SK-N-SH (cell line): Measurements from ENCODE around the gene SCYGR6. TPM values are rescaled to one million over a fixed set of nuclear protein-coding genes. Genes with fewer than 3 reads are reported as not detected.
"Not testable (repeated sequence)": the region's sequence is repeated elsewhere in the genome, so short reads cannot be mapped to it uniquely, and the experiment has no call there.

Experiments used
- CTCF ChIA-PET: fragments of 300-600, 350-600 bp; formaldehyde crosslinking; extraction: SDS; loops from one replicate; lab custom pipeline; 2021; lab: Yijun Ruan, JAX
- POLR2A ChIA-PET: fragments of 350-600 bp; sonication (Branson Sonifier 250); formaldehyde crosslinking; extraction: SDS; loops from one replicate; lab custom pipeline; 2020; ENCODE audit warnings: antibody characterized with exemption, inconsistent platforms; lab: Yijun Ruan, JAX
- DNase-seq: peaks from one replicate; pipeline ENCODE4 v3.0.0; 2012
- H2AFZ ChIP-seq: fragments of 200-600 bp; sonication (generic); 2 replicates; pipeline ENCODE4 v1.8.1; 2016; ENCODE audit warnings: antibody characterized with exemption, mild to moderate bottlenecking, low read depth
- H3F3A ChIP-seq: fragments of 200-600 bp; sonication (generic); replicated peaks from 2 replicates; pipeline ENCODE3; 2016; ENCODE audit warnings: antibody characterized with exemption, mild to moderate bottlenecking; ENCODE audit not compliant: insufficient read depth
- H3K27ac ChIP-seq, 2 experiments: fragments of 200-500 bp in 1 of 2; fragments of 200-600 bp in 1 of 2; sonication (Bioruptor generic) in 1 of 2; sonication (generic), shearing (Covaris generic) in 1 of 2; 2 replicates each; pipeline versions ENCODE4 v1.5.1 to v1.6.1; 2014 to 2016; ENCODE audit warnings: low read depth in 2 of 2, inconsistent platforms in 1 of 2, low read length in 1 of 2, mild to moderate bottlenecking in 1 of 2, mixed read lengths in 1 of 2
- H3K27me3 ChIP-seq: fragments of 200-600 bp; sonication (generic), shearing (Covaris generic); 2 replicates; pipeline ENCODE4 v1.6.1; 2016; ENCODE audit warnings: mixed run types; ENCODE audit not compliant: insufficient read depth
- H3K36me3 ChIP-seq, 2 experiments: fragments of 200-500 bp in 1 of 2; fragments of 200-600 bp in 1 of 2; sonication (Bioruptor generic) in 1 of 2; sonication (generic) in 1 of 2; replicated peaks in 1 of 2; 2 replicates each; pipeline versions ENCODE3 to v1.5.1; 2014 to 2016; ENCODE audit warnings: low read length in 1 of 2, mild to moderate bottlenecking in 1 of 2; ENCODE audit not compliant: insufficient read depth in 2 of 2, control insufficient read depth in 1 of 2
- H3K4me1 ChIP-seq, 2 experiments: fragments of 200-500 bp in 1 of 2; fragments of 200-600 bp in 1 of 2; sonication (Bioruptor generic) in 1 of 2; sonication (generic), shearing (Covaris generic) in 1 of 2; 2 replicates each; pipeline versions ENCODE4 v1.5.1 to v1.6.1; 2014 to 2016; ENCODE audit warnings: low read depth in 1 of 2, low read length in 1 of 2, mixed run types in 1 of 2; ENCODE audit not compliant: insufficient read depth in 2 of 2, control insufficient read depth in 1 of 2
- H3K4me2 ChIP-seq: fragments of 200-600 bp; sonication (generic), shearing (Covaris generic); 2 replicates; pipeline ENCODE4 v1.6.1; 2017; ENCODE audit warnings: mixed run types
- H3K4me3 ChIP-seq, 2 experiments: fragments of 200-500 bp in 1 of 2; fragments of 200-600 bp in 1 of 2; sonication (Bioruptor generic) in 1 of 2; sonication (generic), shearing (Covaris generic) in 1 of 2; 2 replicates each; pipeline versions ENCODE4 v1.5.1 to v1.8.1; 2014 to 2016; ENCODE audit warnings: low read depth in 2 of 2, inconsistent platforms in 1 of 2, low read length in 1 of 2, mild to moderate bottlenecking in 1 of 2, mixed read lengths in 1 of 2, moderate library complexity in 1 of 2
- H3K79me2 ChIP-seq: fragments of 200-600 bp; sonication (generic); 2 replicates; pipeline ENCODE4 v1.8.1; 2017; ENCODE audit warnings: mild to moderate bottlenecking; ENCODE audit not compliant: insufficient read depth
- H3K9ac ChIP-seq: fragments of 200-600 bp; sonication (generic); 2 replicates; pipeline ENCODE4 v1.6.1; 2017; ENCODE audit warnings: mixed run types
- H3K9me2 ChIP-seq: fragments of 200-600 bp; sonication (generic); 2 replicates; pipeline ENCODE4 v1.6.1; 2017; ENCODE audit warnings: mixed run types
- H3K9me3 ChIP-seq: fragments of 200-600 bp; sonication (generic); 2 replicates; pipeline ENCODE4 v1.6.1; 2017; ENCODE audit warnings: mixed run types, mild to moderate bottlenecking, moderate library complexity
- H4K20me1 ChIP-seq: fragments of 200-600 bp; sonication (generic); 2 replicates; pipeline ENCODE4 v1.6.1; 2017; ENCODE audit warnings: mild to moderate bottlenecking, mixed run types; ENCODE audit not compliant: insufficient read depth
- EZH2phosphoT487 ChIP-seq: fragments of 200-600 bp; sonication (generic); IDR thresholded peaks from 2 replicates; pipeline ENCODE4 v1.6.1; 2017; ENCODE audit warnings: low read depth, mixed run types, mild to moderate bottlenecking, antibody characterized with exemption, moderate library complexity, borderline replicate concordance
- FOSL2 ChIP-seq: IDR thresholded peaks from 2 replicates; pipeline ENCODE4 v1.4.0; 2012; ENCODE audit warnings: low read depth, mild to moderate bottlenecking, moderate library complexity, borderline replicate concordance
- FOXJ3 ChIP-seq: sonication (generic); formaldehyde crosslinking; IDR thresholded peaks from 2 replicates; pipeline ENCODE4 v1.5.1; 2020; ENCODE audit warnings: mild to moderate bottlenecking, missing genetic modification reagents
- FOXM1 ChIP-seq: IDR thresholded peaks from 2 replicates; pipeline ENCODE4 v1.4.0; 2012; ENCODE audit warnings: low read depth, mild to moderate bottlenecking
- GABPA ChIP-seq: IDR thresholded peaks from 2 replicates; pipeline ENCODE4 v1.4.0; 2012; ENCODE audit warnings: low read depth, mild to moderate bottlenecking
- GATA2 ChIP-seq: sonication (generic); formaldehyde crosslinking; IDR thresholded peaks from 2 replicates; pipeline ENCODE4 v1.5.0; 2020; ENCODE audit warnings: mild to moderate bottlenecking, missing genetic modification reagents
- MXI1 ChIP-seq: IDR thresholded peaks from 2 replicates; pipeline ENCODE4 v1.6.1; 2012; ENCODE audit warnings: mild to moderate bottlenecking, low read depth, low read length, improper control_type of control experiment
- NRF1 ChIP-seq: IDR thresholded peaks from 2 replicates; pipeline ENCODE4 v1.6.1; 2012; ENCODE audit warnings: low read depth, mild to moderate bottlenecking, low read length
- POLR2AphosphoS5 ChIP-seq: IDR thresholded peaks from 2 replicates; pipeline ENCODE4 v1.6.1; 2012; ENCODE audit warnings: low read depth, low read length
- RFX5 ChIP-seq: IDR thresholded peaks from 2 replicates; pipeline ENCODE4 v1.6.1; 2012; ENCODE audit warnings: mild to moderate bottlenecking, improper control_type of control experiment, low read length
- RXRA ChIP-seq: IDR thresholded peaks from 2 replicates; pipeline ENCODE4 v1.4.0; 2012; ENCODE audit warnings: low read depth, mild to moderate bottlenecking, borderline replicate concordance
- SIN3A ChIP-seq: IDR thresholded peaks from 2 replicates; pipeline ENCODE4 v1.6.1; 2012; ENCODE audit warnings: low read depth, mild to moderate bottlenecking, low read length, moderate library complexity, borderline replicate concordance
- SMC3 ChIP-seq: IDR thresholded peaks from 2 replicates; pipeline ENCODE4 v1.6.1; 2012; ENCODE audit warnings: low read depth, low read length, improper control_type of control experiment
- TCF12 ChIP-seq: IDR thresholded peaks from 2 replicates; pipeline ENCODE4 v1.4.0; 2012
- TEAD4 ChIP-seq: IDR thresholded peaks from 2 replicates; pipeline ENCODE4 v1.4.0; 2012; ENCODE audit warnings: mild to moderate bottlenecking, borderline replicate concordance; ENCODE audit not compliant: insufficient read depth
- WGBS: methylation state at CpG from one replicate; pipeline ENCODE4 v1.1.6; 2017; ENCODE audit warnings: low lambda C conversion rate; 5-methylcytosine and 5-hydroxymethylcytosine counted together
- polyA plus RNA-seq, 3 experiments: library from polyadenylated mRNA; depleted of rRNA; stranded (reverse); fragments of >200 nt; gene quantifications; 2 replicates each; pipeline ENCODE4 v1.2.3, GENCODE V29; 2012
- TF ChIP-seq, protein P1 (sequence below): IDR thresholded peaks from 2 replicates; pipeline ENCODE4 v1.4.0; 2012; ENCODE audit warnings: low read depth, borderline replicate concordance
- TF ChIP-seq, protein P2 (sequence below): fragments of 200-600 bp; sonication (generic); IDR thresholded peaks from 2 replicates; pipeline ENCODE4 v1.6.1; 2017; ENCODE audit warnings: antibody characterized with exemption, mild to moderate bottlenecking, moderate library complexity

SCYGR6 gene
- polyA plus RNA-seq, 1 of the 3 experiments (the other 2 are of a cell fraction) = not detected

DNA sequence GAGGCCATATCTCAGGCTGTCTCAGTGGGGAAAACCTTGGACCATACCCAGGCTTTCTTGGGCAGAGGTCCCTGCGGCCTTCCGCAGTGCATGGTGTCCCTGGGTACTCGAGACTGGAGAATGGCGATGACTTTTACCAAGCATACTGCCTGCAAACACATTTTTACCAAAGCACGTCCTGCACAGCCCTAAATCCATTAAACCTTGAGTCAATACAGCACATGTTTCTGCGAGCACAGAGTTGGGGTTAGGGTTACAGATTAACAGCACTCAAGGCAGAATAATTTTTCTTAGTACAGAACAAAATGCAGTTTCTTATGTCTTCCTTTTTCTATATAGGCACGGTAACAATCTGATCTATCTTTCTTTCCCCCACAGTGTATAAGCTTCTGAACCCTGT is 1.7 kb downstream of the SCYGR6 start:
- 13% methylated on average over 2 of the region's 7 CpGs for WGBS
- H3K4me1 ChIP-seq, DNase-seq, H3K36me3 ChIP-seq, H3F3A ChIP-seq, H3K9me3 ChIP-seq, H4K20me1 ChIP-seq, H3K27ac ChIP-seq, POLR2A ChIA-PET, H3K9ac ChIP-seq, H3K9me2 ChIP-seq, H3K4me2 ChIP-seq, H3K79me2 ChIP-seq, CTCF ChIA-PET, H2AFZ ChIP-seq, H3K4me3 ChIP-seq: not testable (repeated sequence)
- H3K27me3 ChIP-seq = peaks cover 40% of the 10 kb centered on the region

DNA sequence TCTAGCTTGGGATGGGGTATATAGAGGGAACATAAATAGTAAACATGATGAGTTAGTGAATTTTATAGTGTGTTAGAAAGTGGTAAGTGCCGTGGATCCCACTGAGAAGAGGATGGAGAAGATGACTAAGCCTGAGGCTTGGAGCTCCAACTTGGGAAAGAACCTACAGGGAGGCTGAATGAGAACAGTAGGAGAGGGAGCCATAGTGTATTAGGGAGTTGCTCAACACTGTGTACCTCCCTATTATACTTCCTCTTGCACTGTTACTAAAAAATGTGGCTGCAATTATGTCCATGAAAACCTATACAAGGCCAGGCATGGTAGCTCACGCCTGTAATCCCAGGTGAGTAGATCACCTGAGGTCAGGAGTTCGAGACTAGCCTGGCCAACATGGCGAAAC is 3.9 kb downstream of the SCYGR6 start:
- no peaks in the 10 kb centered on the region for H3K9me3 ChIP-seq
- POLR2A ChIA-PET = no interaction called here
- no peak overlapping the region for H2AFZ ChIP-seq
- H3K9ac ChIP-seq = no peak overlapping the region
- no peaks in the 10 kb centered on the region for H4K20me1 ChIP-seq
- H3K4me2 ChIP-seq = no peak overlapping the region
- WGBS = 44% methylated on average over 4 of the region's 4 CpGs
- no peaks in the 10 kb centered on the region for H3F3A ChIP-seq
- H3K4me3 ChIP-seq = no peak overlapping the region
- H3K36me3 ChIP-seq = no peaks in the 10 kb centered on the region
- H3K9me2 ChIP-seq = no peaks in the 10 kb centered on the region
- no peak for DNase-seq
- CTCF ChIA-PET = interaction anchor here (0.9 kb wide), 1 partner anchor 46 kb away, joined by 3 read pairs; no protein-coding TSS in a partner anchor
- TF ChIP-seq GATA2 (CRISPR knock-in tag) = no peak
- TF ChIP-seq TEAD4 = no peak
- TF ChIP-seq, protein P1, sequence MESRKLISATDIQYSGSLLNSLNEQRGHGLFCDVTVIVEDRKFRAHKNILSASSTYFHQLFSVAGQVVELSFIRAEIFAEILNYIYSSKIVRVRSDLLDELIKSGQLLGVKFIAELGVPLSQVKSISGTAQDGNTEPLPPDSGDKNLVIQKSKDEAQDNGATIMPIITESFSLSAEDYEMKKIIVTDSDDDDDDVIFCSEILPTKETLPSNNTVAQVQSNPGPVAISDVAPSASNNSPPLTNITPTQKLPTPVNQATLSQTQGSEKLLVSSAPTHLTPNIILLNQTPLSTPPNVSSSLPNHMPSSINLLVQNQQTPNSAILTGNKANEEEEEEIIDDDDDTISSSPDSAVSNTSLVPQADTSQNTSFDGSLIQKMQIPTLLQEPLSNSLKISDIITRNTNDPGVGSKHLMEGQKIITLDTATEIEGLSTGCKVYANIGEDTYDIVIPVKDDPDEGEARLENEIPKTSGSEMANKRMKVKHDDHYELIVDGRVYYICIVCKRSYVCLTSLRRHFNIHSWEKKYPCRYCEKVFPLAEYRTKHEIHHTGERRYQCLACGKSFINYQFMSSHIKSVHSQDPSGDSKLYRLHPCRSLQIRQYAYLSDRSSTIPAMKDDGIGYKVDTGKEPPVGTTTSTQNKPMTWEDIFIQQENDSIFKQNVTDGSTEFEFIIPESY = no peak
- no peak for TF ChIP-seq POLR2AphosphoS5
- no peak for TF ChIP-seq FOSL2
- TF ChIP-seq, protein P2, sequence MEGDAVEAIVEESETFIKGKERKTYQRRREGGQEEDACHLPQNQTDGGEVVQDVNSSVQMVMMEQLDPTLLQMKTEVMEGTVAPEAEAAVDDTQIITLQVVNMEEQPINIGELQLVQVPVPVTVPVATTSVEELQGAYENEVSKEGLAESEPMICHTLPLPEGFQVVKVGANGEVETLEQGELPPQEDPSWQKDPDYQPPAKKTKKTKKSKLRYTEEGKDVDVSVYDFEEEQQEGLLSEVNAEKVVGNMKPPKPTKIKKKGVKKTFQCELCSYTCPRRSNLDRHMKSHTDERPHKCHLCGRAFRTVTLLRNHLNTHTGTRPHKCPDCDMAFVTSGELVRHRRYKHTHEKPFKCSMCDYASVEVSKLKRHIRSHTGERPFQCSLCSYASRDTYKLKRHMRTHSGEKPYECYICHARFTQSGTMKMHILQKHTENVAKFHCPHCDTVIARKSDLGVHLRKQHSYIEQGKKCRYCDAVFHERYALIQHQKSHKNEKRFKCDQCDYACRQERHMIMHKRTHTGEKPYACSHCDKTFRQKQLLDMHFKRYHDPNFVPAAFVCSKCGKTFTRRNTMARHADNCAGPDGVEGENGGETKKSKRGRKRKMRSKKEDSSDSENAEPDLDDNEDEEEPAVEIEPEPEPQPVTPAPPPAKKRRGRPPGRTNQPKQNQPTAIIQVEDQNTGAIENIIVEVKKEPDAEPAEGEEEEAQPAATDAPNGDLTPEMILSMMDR = no peak
- TF ChIP-seq EZH2phosphoT487 = no peak
- TF ChIP-seq SMC3 = no peak
- TF ChIP-seq GABPA = no peak
- TF ChIP-seq FOXM1 = no peak
- no peak for TF ChIP-seq RXRA
- TF ChIP-seq FOXJ3 = no peak
- TF ChIP-seq SIN3A = no peak
- no peak for TF ChIP-seq NRF1
- TF ChIP-seq TCF12 = no peak
- TF ChIP-seq RFX5 = no peak
- no peak for TF ChIP-seq MXI1
- no peaks in the 10 kb centered on the region for H3K79me2 ChIP-seq
- peaks cover 3 to 4% of the 10 kb centered on the region in 2 experiments; a peak in 1 of 4 replicates for H3K4me1 ChIP-seq
- H3K27me3 ChIP-seq = peaks cover 43% of the 10 kb centered on the region
- no peak overlapping the region for H3K27ac ChIP-seq
